K562 (cell line): ENCODE data around the gene OTUD1. TPM values are rescaled to one million over a fixed set of nuclear protein-coding genes. Genes with fewer than 3 reads are reported as not detected.

Experiments
- ATAC-seq: fragments of 200-7000 bp; cut with Tn5 transposase; 3 replicates; pipeline ENCODE4 v1.9.1; 2020; ENCODE audit warnings: moderate library complexity
- BruUV-seq: library from RNA; stranded (reverse); fragments of 400-500 nt; replicated peaks from 2 replicates; lab custom pipeline; 2021; lab: Mats Ljungman, UMichigan
- CTCF ChIA-PET: fragments of 300-600 bp; formaldehyde crosslinking; extraction: SDS; loops from one replicate; lab custom pipeline; 2021; ENCODE audit warnings: low intra/inter-chr PET ratio; lab: Yijun Ruan, JAX
- POLR2A ChIA-PET: fragments of 300-600, 350-650 bp; sonication (Branson Sonifier 250); formaldehyde crosslinking; extraction: SDS; loops from one replicate; lab custom pipeline; 2021; ENCODE audit warnings: antibody characterized with exemption, inconsistent platforms; lab: Yijun Ruan, JAX
- DNase-seq, 4 experiments: peaks; one replicate each; pipeline versions ENCODE4 v3.0.0 to v3.0.0-alpha.2; 2011 to 2018; ENCODE audit warnings: low spot score in 3 of 4, mixed read lengths in 3 of 4; ENCODE audit errors: extremely low read depth in 1 of 4
- FAIRE-seq: peaks from 2 replicates; lab custom pipeline; 2011; peaks lifted over from hg19 to GRCh38; lab: Jason Lieb, UNC
- H2AFZ ChIP-seq: 2 replicates; pipeline ENCODE4 v1.6.0; 2011; ENCODE audit warnings: low read depth, low read length, control low read depth, inconsistent platforms
- H3K27ac ChIP-seq: fragments of 200-600 bp; 3 replicates; pipeline ENCODE4 v1.8.0; 2011; ENCODE audit warnings: low read depth, mild to moderate bottlenecking, control low read depth, inconsistent platforms, low read length, moderate library complexity, mixed read lengths; ENCODE audit errors: extremely low read depth
- H3K27me3 ChIP-seq, 2 experiments: fragments of 300-600 bp in 1 of 2; 2 replicates in 1 of 2; 3 replicates in 1 of 2; pipeline versions ENCODE4 v1.6.0 to v1.8.0; 2011; ENCODE audit warnings: inconsistent platforms in 2 of 2, low read length in 2 of 2, mild to moderate bottlenecking in 1 of 2, mixed read lengths in 1 of 2, moderate library complexity in 1 of 2; ENCODE audit not compliant: control insufficient read depth in 2 of 2, insufficient read depth in 2 of 2
- H3K36me3 ChIP-seq: fragments of 300-600 bp; 3 replicates; pipeline ENCODE4 v1.8.0; 2011; ENCODE audit warnings: mild to moderate bottlenecking, low read length, inconsistent platforms; ENCODE audit not compliant: control insufficient read depth, insufficient read depth
- H3K4me1 ChIP-seq, 2 experiments: fragments of 200-600 bp in 1 of 2; replicated peaks in 1 of 2; 2 replicates in 1 of 2; 3 replicates in 1 of 2; pipeline versions ENCODE4 v1.5.1 to v1.8.0; 2011; ENCODE audit warnings: inconsistent platforms in 2 of 2, low read length in 2 of 2, mild to moderate bottlenecking in 1 of 2, mixed read lengths in 1 of 2, moderate library complexity in 1 of 2; ENCODE audit not compliant: control insufficient read depth in 2 of 2, insufficient read depth in 2 of 2
- H3K4me2 ChIP-seq: 2 replicates; pipeline ENCODE4 v1.6.1; 2011; ENCODE audit warnings: low read length, control low read depth, inconsistent platforms, mixed read lengths; ENCODE audit not compliant: insufficient read depth
- H3K4me3 ChIP-seq: fragments of 200-600 bp; sonication (generic), shearing (Covaris generic); 2 replicates; pipeline ENCODE4 v1.5.1; 2016; ENCODE audit warnings: control low read depth, inconsistent platforms
- H3K79me2 ChIP-seq: fragments of 200-600 bp; 3 replicates; pipeline ENCODE4 v1.8.0; 2011; ENCODE audit warnings: low read length, inconsistent platforms; ENCODE audit not compliant: control insufficient read depth, insufficient read depth
- H3K9ac ChIP-seq, 2 experiments: 2 replicates each; pipeline versions ENCODE4 v1.6.0 to v1.6.1; 2011; ENCODE audit warnings: low read depth in 2 of 2, low read length in 2 of 2, control low read depth in 1 of 2, inconsistent platforms in 1 of 2, mild to moderate bottlenecking in 1 of 2, mixed read lengths in 1 of 2; ENCODE audit not compliant: insufficient read depth in 1 of 2
- H3K9me1 ChIP-seq: one replicate; pipeline ENCODE4 v1.6.0; 2011; ENCODE audit warnings: inconsistent platforms, mild to moderate bottlenecking, low read length, moderate library complexity; ENCODE audit not compliant: control insufficient read depth, insufficient read depth
- H3K9me3 ChIP-seq: replicated peaks from 2 replicates; pipeline ENCODE4 v1.5.1; 2011; ENCODE audit warnings: low read depth, low read length, inconsistent platforms; ENCODE audit not compliant: control insufficient read depth, insufficient read depth
- H4K20me1 ChIP-seq: replicated peaks from 2 replicates; pipeline ENCODE4 v1.6.1; 2011; ENCODE audit warnings: low read length, inconsistent platforms, mixed read lengths; ENCODE audit not compliant: control insufficient read depth, insufficient read depth
- CREM ChIP-seq: IDR thresholded peaks from 2 replicates; pipeline ENCODE4 v1.6.1; 2014; ENCODE audit warnings: antibody characterized with exemption, low read depth
- ELF2 ChIP-seq: fragments of 250-450 bp; sonication (Bioruptor Pico); IDR thresholded peaks from 2 replicates; pipeline ENCODE4 v1.5.0; 2021; ENCODE audit warnings: mild to moderate bottlenecking
- ETV5 ChIP-seq: sonication (generic); formaldehyde crosslinking; IDR thresholded peaks from 2 replicates; pipeline ENCODE4 v1.4.0; 2020; ENCODE audit warnings: low read depth, mild to moderate bottlenecking, missing genetic modification reagents
- GMEB1 ChIP-seq: fragments of 250-450 bp; sonication (Bioruptor Pico); IDR thresholded peaks from 2 replicates; pipeline ENCODE4 v1.4.0; 2020; ENCODE audit warnings: mild to moderate bottlenecking
- NCOA2 ChIP-seq, 2 experiments: fragments of 450-650 bp; IDR thresholded peaks; 2 replicates each; pipeline ENCODE4 v1.6.1; 2018; ENCODE audit warnings: mild to moderate bottlenecking in 2 of 2, moderate library complexity in 1 of 2; ENCODE audit not compliant: partially characterized antibody in 2 of 2
- POU5F1 ChIP-seq: fragments of 150-350 bp; IDR thresholded peaks from 2 replicates; pipeline ENCODE4 v1.6.1; 2014; ENCODE audit warnings: borderline replicate concordance, low read length, low read depth, mild to moderate bottlenecking; ENCODE audit not compliant: partially characterized antibody
- SMARCA4 ChIP-seq: fragments of 450-650 bp; IDR thresholded peaks from 2 replicates; pipeline ENCODE4 v1.6.1; 2016
- TRIM28 ChIP-seq: fragments of 450-650 bp; IDR thresholded peaks from 2 replicates; pipeline ENCODE4 v1.6.1; 2017
- ZBTB5 ChIP-seq: fragments of 450-650 bp; IDR thresholded peaks from 2 replicates; pipeline ENCODE4 v1.6.1; 2017; ENCODE audit warnings: antibody characterized with exemption
- ZBTB9 ChIP-seq: fragments of 450-650 bp; formaldehyde crosslinking; IDR thresholded peaks from 2 replicates; pipeline ENCODE4 v1.4.0; 2020; ENCODE audit warnings: mild to moderate bottlenecking, moderate library complexity
- ZNF212 ChIP-seq: fragments of 450-650 bp; formaldehyde crosslinking; IDR thresholded peaks from 2 replicates; pipeline ENCODE4 v1.4.0; 2020; ENCODE audit warnings: mild to moderate bottlenecking
- ZNF589 ChIP-seq: fragments of 200-800 bp; sonication (Bioruptor generic); IDR thresholded peaks from 2 replicates; pipeline ENCODE4 v1.6.1; 2016; ENCODE audit warnings: low read depth, missing genetic modification characterization, missing compliant biosample characterization
- ZNF695 ChIP-seq: fragments of 450-650 bp; formaldehyde crosslinking; IDR thresholded peaks from 2 replicates; pipeline ENCODE4 v1.4.0; 2020; ENCODE audit warnings: mild to moderate bottlenecking, moderate library complexity
- WGBS: fragments of 100-300 bp; shearing (Covaris generic); methylation state at CpG from one replicate; pipeline ENCODE4 v1.1.6; 2016; ENCODE audit warnings: low coverage, mixed read lengths; ENCODE audit not compliant: insufficient coverage; ENCODE audit errors: missing lambda C conversion rate; 5-methylcytosine and 5-hydroxymethylcytosine counted together
- in situ Hi-C: fragments of 300-500 bp; cut with MboI; formaldehyde crosslinking; loops from 4 replicates; pipeline ENCODE4 v1.15.0; 2018; ENCODE audit warnings: inconsistent platforms, mixed read lengths
- intact Hi-C: fragments of 100-400 bp; cut with micrococcal nuclease; formaldehyde crosslinking; loops from 2 replicates; pipeline ENCODE4 v1.14.2; 2022
- polyA plus RNA-seq, 8 experiments: library from polyadenylated mRNA; depleted of rRNA in 4 of 8; stranded (reverse) in 5 of 8; unstranded in 3 of 8; fragments of >200 nt; fragmentation: Nextera tagmentation in 2 of 8; fragmentation: Illumina TruSeq in 1 of 8; extraction: Ambion mirVana in 2 of 8; extraction: Trizol in 1 of 8; gene quantifications; 2 replicates each; pipeline versions ENCODE4 v1.2.1 to v1.2.3, GENCODE V29; 2011 to 2014; ENCODE audit warnings: inconsistent platforms in 1 of 8, missing spikeins in 1 of 8
- total RNA-seq, 7 experiments: library from RNA; depleted of rRNA in 6 of 7; stranded (reverse); fragments of >200 nt in 6 of 7; fragmentation: Illumina TruSeq in 2 of 7; extraction: Trizol in 2 of 7; gene quantifications; 2 replicates each; pipeline versions ENCODE4 v1.2.1 to v1.2.3, GENCODE V29; 2011 to 2021; ENCODE audit warnings: low replicate concordance in 1 of 7

OTUD1 gene
- total and polyA plus RNA-seq, 9 of the 15 experiments (the other 6 are each of a cell fraction or from before 2014, with no cell fraction given), result 0.29 to 2.0 (median 0.49) TPM

GRCh38 chr10:23474626-23475025 is 35.8 kb downstream of the OTUD1 start:
- BruUV-seq, result no TSS peak
- ATAC-seq (no peak), FAIRE-seq (no peak)

More at GRCh38 chr10:23474626-23475025, 35.8 kb downstream of the OTUD1 start:
- DNase-seq, result peak in 1 of 4 experiments; percentile 1
- H3K4me3 ChIP-seq, result no peak overlapping the region
- H2AFZ ChIP-seq, result no peak overlapping the region
- no peaks in the 10 kb centered on the region for H3K79me2 ChIP-seq
- H3K27me3 ChIP-seq, result peaks cover 2 to 5% of the 10 kb centered on the region in 2 experiments; a peak in 1 of 5 replicates
- no peaks in the 10 kb centered on the region for H3K4me1 ChIP-seq
- no peaks in the 10 kb centered on the region for H3K9me3 ChIP-seq
- ChIA-PET CTCF (no interaction called here), POLR2A (no interaction called here)
- in situ Hi-C loops, result no loop called here
- no peak overlapping the region for H3K9ac ChIP-seq
- H3K4me2 ChIP-seq, result no peak overlapping the region
- no peak overlapping the region for H3K27ac ChIP-seq
- H3K36me3 ChIP-seq, result no peaks in the 10 kb centered on the region
- intact Hi-C loops, result no loop called here
- no peaks in the 10 kb centered on the region for H3K9me1 ChIP-seq
- 0% methylated on average over 4 of the region's 4 CpGs for WGBS
- TF ChIP-seq POU5F1 (no peak), SMARCA4 (no peak), GMEB1 (no peak), ZNF695 (CRISPR knock-in tag) (no peak), ZNF589 (CRISPR knock-in tag) (no peak), ZNF212 (CRISPR knock-in tag) (no peak), ZBTB5 (no peak), CREM (no peak), TRIM28 (no peak), NCOA2 (IDR thresholded peaks at IDR 0.05; ENCODE audit: partially characterized antibody in 2 of 2) (no peak), ELF2 (CRISPR knock-in tag) (no peak), ETV5 (CRISPR knock-in tag) (no peak), ZBTB9 (CRISPR knock-in tag) (no peak)
- no peaks in the 10 kb centered on the region for H4K20me1 ChIP-seq
